ENCODE measurements around the gene TUBA1A.

GRCh38 chr12:49174218-49174617 is 14.7 kb downstream of the TUBA1A start:
- no peak for TF ChIP-seq CTCF (IDR thresholded peaks at IDR 0.05)
- TF ChIP-seq POLR2A (IDR thresholded peaks at IDR 0.05), result no peak
- no peak for TF ChIP-seq EP300 (IDR thresholded peaks at IDR 0.05)
